GM23338 (cell line): ENCODE measurements around the gene KIF20B. TPM values are rescaled to one million over a fixed set of nuclear protein-coding genes. Genes with fewer than 3 reads are reported as not detected.
A peak's percentile ranks its signal among the peaks of the same experiment; 100 is the strongest.

ENCODE experiments used
- ATAC-seq: fragments of 200-7000 bp; cut with Tn5 transposase; 3 replicates; pipeline ENCODE4 v1.9.1; 2020
- DNase-seq: peaks from one replicate; pipeline ENCODE4 v3.0.0-alpha.2; 2015; ENCODE audit warnings: low spot score
- H2AFZ ChIP-seq: fragments of 200-600 bp; sonication (generic); 2 replicates; pipeline ENCODE4 v1.8.0; 2016; ENCODE audit warnings: antibody characterized with exemption, mild to moderate bottlenecking, moderate library complexity
- H3F3A ChIP-seq: fragments of 200-600 bp; sonication (generic); replicated peaks from 2 replicates; pipeline ENCODE4 v1.8.0; 2017; ENCODE audit warnings: antibody characterized with exemption, mixed run types, low read depth
- H3K27ac ChIP-seq: fragments of 200-600 bp; sonication (generic); 2 replicates; pipeline ENCODE4 v1.6.1; 2016; ENCODE audit warnings: low read depth
- H3K27me3 ChIP-seq: fragments of 200-600 bp; sonication (generic); 2 replicates; pipeline ENCODE4 v1.8.0; 2016; ENCODE audit warnings: mild to moderate bottlenecking, mixed run types, moderate library complexity; ENCODE audit not compliant: insufficient read depth
- H3K36me3 ChIP-seq: fragments of 200-600 bp; sonication (generic); 2 replicates; pipeline ENCODE4 v1.8.0; 2016; ENCODE audit warnings: mild to moderate bottlenecking; ENCODE audit not compliant: insufficient read depth
- H3K4me1 ChIP-seq: fragments of 200-600 bp; sonication (generic); 2 replicates; pipeline ENCODE4 v1.8.0; 2016; ENCODE audit warnings: mild to moderate bottlenecking, moderate library complexity; ENCODE audit not compliant: insufficient read depth
- H3K4me2 ChIP-seq: fragments of 200-600 bp; sonication (generic); 2 replicates; pipeline ENCODE4 v1.7.1; 2017; ENCODE audit warnings: mixed run types
- H3K4me3 ChIP-seq: fragments of 200-600 bp; sonication (generic); 2 replicates; pipeline ENCODE4 v1.6.1; 2016; ENCODE audit warnings: mixed run types
- H3K79me2 ChIP-seq: fragments of 200-600 bp; sonication (generic); replicated peaks from 2 replicates; pipeline ENCODE4 v1.8.0; 2017; ENCODE audit warnings: mild to moderate bottlenecking; ENCODE audit not compliant: insufficient read depth
- H3K9me2 ChIP-seq: fragments of 200-600 bp; sonication (generic); 2 replicates; pipeline ENCODE4 v1.8.0; 2017; ENCODE audit not compliant: insufficient read depth
- H4K20me1 ChIP-seq: fragments of 200-600 bp; sonication (generic); replicated peaks from 2 replicates; pipeline ENCODE4 v1.8.0; 2017; ENCODE audit warnings: mild to moderate bottlenecking; ENCODE audit not compliant: insufficient read depth
- H3K27ac Mint-ChIP-seq: 2 replicates; pipeline ENCODE4 v1.8.0; 2020; ENCODE audit warnings: inconsistent platforms, mild to moderate bottlenecking, moderate library complexity, mixed read lengths
- H3K27me3 Mint-ChIP-seq: 3 replicates; pipeline ENCODE4 v1.8.0; 2022; ENCODE audit warnings: low read depth, mild to moderate bottlenecking, moderate library complexity, mixed read lengths, inconsistent platforms; ENCODE audit not compliant: insufficient read depth, poor library complexity
- H3K36me3 Mint-ChIP-seq: 3 replicates; pipeline ENCODE4 v1.8.0; 2021; ENCODE audit warnings: low read depth, mild to moderate bottlenecking, inconsistent platforms, moderate library complexity, mixed read lengths
- H3K4me1 Mint-ChIP-seq: 3 replicates; pipeline ENCODE4 v1.8.0; 2020; ENCODE audit warnings: mild to moderate bottlenecking, inconsistent platforms, mixed read lengths
- H3K4me3 Mint-ChIP-seq: 3 replicates; pipeline ENCODE4 v1.8.0; 2021; ENCODE audit warnings: moderate library complexity, mild to moderate bottlenecking, inconsistent platforms, mixed read lengths
- H3K9me3 Mint-ChIP-seq: 3 replicates; pipeline ENCODE4 v1.8.0; 2020; ENCODE audit warnings: moderate library complexity, mild to moderate bottlenecking, inconsistent platforms, mixed read lengths
- CREB1 ChIP-seq: fragments of 250-450 bp; sonication (Bioruptor Pico); IDR thresholded peaks from 2 replicates; pipeline ENCODE4 v1.5.0; 2020; ENCODE audit warnings: low read depth, mild to moderate bottlenecking, moderate library complexity
- ETS1 ChIP-seq: IDR thresholded peaks from 2 replicates; pipeline ENCODE4 v1.6.1; 2016; ENCODE audit warnings: antibody characterized with exemption
- EZH2 ChIP-seq: fragments of 200-600 bp; sonication (generic); IDR thresholded peaks from one replicate; pipeline ENCODE4 v1.8.0; 2017; ENCODE audit warnings: antibody characterized with exemption, mild to moderate bottlenecking, low read depth; ENCODE audit not compliant: unreplicated experiment
- EZH2phosphoT487 ChIP-seq: fragments of 200-600 bp; sonication (generic); IDR thresholded peaks from one replicate; pipeline ENCODE4 v1.8.1; 2018; ENCODE audit warnings: antibody characterized with exemption; ENCODE audit not compliant: unreplicated experiment
- JUNB ChIP-seq: IDR thresholded peaks from one replicate; pipeline ENCODE4 v1.6.1; 2016; ENCODE audit warnings: antibody characterized with exemption; ENCODE audit not compliant: unreplicated experiment
- POLR2AphosphoS5 ChIP-seq: IDR thresholded peaks from 2 replicates; pipeline ENCODE4 v1.6.1; 2016; ENCODE audit warnings: antibody characterized with exemption, low read depth
- REST ChIP-seq: IDR thresholded peaks from one replicate; pipeline ENCODE4 v1.6.1; 2018; ENCODE audit warnings: antibody characterized with exemption; ENCODE audit not compliant: unreplicated experiment
- ZNF114 ChIP-seq: fragments of 250-450 bp; sonication (Bioruptor Pico); IDR thresholded peaks from 2 replicates; pipeline ENCODE4 v1.5.0; 2020; ENCODE audit warnings: mild to moderate bottlenecking, moderate library complexity
- ZNF331 ChIP-seq: fragments of 250-450 bp; sonication (Bioruptor Pico); IDR thresholded peaks from 2 replicates; pipeline ENCODE4 v1.5.0; 2020; ENCODE audit warnings: low read depth, mild to moderate bottlenecking, moderate library complexity
- polyA plus RNA-seq: library from polyadenylated mRNA; unstranded; fragments of >200 nt; fragmentation: Nextera tagmentation; extraction: Ambion mirVana; gene quantifications from 2 replicates; pipeline ENCODE4 v1.2.1, GENCODE V29; 2016
- total RNA-seq: library from RNA; depleted of rRNA; stranded (reverse); fragments of >200 nt; shearing (Covaris generic); gene quantifications from 2 replicates; pipeline ENCODE4 v1.2.3, GENCODE V29; 2014

KIF20B gene
- total and polyA plus RNA-seq, 2 experiments from 2014 or later, result 42.7 to 111 TPM

GRCh38 chr10:89699581-89700064 lies 1.8 kb upstream of the KIF20B start:
- ATAC-seq (no peak), DNase-seq (no peak)
- no peak overlapping the region for H3K4me3 ChIP-seq
- H3K36me3 Mint-ChIP-seq, result peaks cover 3% of the 10 kb centered on the region; the same call in 1 of the 3 replicates
- no peak overlapping the region for H2AFZ ChIP-seq
- peaks cover 17% of the 10 kb centered on the region; the same call in 1 of the 2 replicates for H3K4me1 ChIP-seq
- H3K4me1 Mint-ChIP-seq, result peaks cover 29% of the 10 kb centered on the region
- peak overlapping the region; percentile 3; the same call in 1 of the 2 replicates for H3K27ac Mint-ChIP-seq
- H3K27ac ChIP-seq, result no peak overlapping the region
- no peak overlapping the region for H3K4me2 ChIP-seq
- no peaks in the 10 kb centered on the region for H3F3A ChIP-seq
- H3K36me3 ChIP-seq, result no peaks in the 10 kb centered on the region
- peaks cover 12% of the 10 kb centered on the region for H3K27me3 Mint-ChIP-seq
- peaks cover 3% of the 10 kb centered on the region; the same call in 1 of the 2 replicates for H4K20me1 ChIP-seq
- no peak for TF ChIP-seq POLR2AphosphoS5
- no peak for TF ChIP-seq CREB1 (CRISPR knock-in tag)
- TF ChIP-seq EZH2, result no peak
- TF ChIP-seq EZH2phosphoT487, result no peak
- TF ChIP-seq ETS1, result no peak
- TF ChIP-seq ZNF331 (CRISPR knock-in tag), result no peak
- H3K9me2 ChIP-seq, result no peaks in the 10 kb centered on the region
- no peaks in the 10 kb centered on the region for H3K27me3 ChIP-seq
- peak overlapping the region; percentile 48 for H3K4me3 Mint-ChIP-seq
- H3K79me2 ChIP-seq, result peaks cover 31% of the 10 kb centered on the region
- peaks cover 3% of the 10 kb centered on the region; the same call in 2 of the 3 replicates for H3K9me3 Mint-ChIP-seq

- peak overlapping the region; percentile 70 for H3K27ac ChIP-seq
- Mint-ChIP-seq H3K27me3 (peaks cover 12% of the 10 kb centered on the region), H3K4me1 (peaks cover 27% of the 10 kb centered on the region), H3K27ac (peak overlapping the region; percentile 100), H3K9me3 (peaks cover 3% of the 10 kb centered on the region; the same call in 2 of the 3 replicates), H3K4me3 (peak overlapping the region; percentile 100), H3K36me3 (no peaks in the 10 kb centered on the region; the same call in 2 of the 3 replicates)
- peak overlapping the region; percentile 77 for H3K4me2 ChIP-seq
- no peaks in the 10 kb centered on the region for H3K27me3 ChIP-seq
- no peak for TF ChIP-seq ZNF331 (CRISPR knock-in tag)
- peak overlapping the region; percentile 2; the same call in 1 of the 2 replicates for H2AFZ ChIP-seq
- H4K20me1 ChIP-seq, result peaks cover 10% of the 10 kb centered on the region
- peak overlapping the region; percentile 75 for H3K4me3 ChIP-seq
- H3K9me2 ChIP-seq, result no peaks in the 10 kb centered on the region
- peaks cover 43% of the 10 kb centered on the region for H3K79me2 ChIP-seq
- ATAC-seq (peak; percentile 49; the same call in 2 of the 3 replicates), DNase-seq (no peak)
- peaks cover 16% of the 10 kb centered on the region for H3K4me1 ChIP-seq
- no peaks in the 10 kb centered on the region for H3K36me3 ChIP-seq
- no peaks in the 10 kb centered on the region for H3F3A ChIP-seq
Measured at GRCh38 chr10:89700923-89701241, 508 bp upstream of the KIF20B start.

- no peaks in the 10 kb centered on the region; the same call in 2 of the 3 replicates for H3K36me3 Mint-ChIP-seq
- H3K4me1 Mint-ChIP-seq, result peaks cover 30% of the 10 kb centered on the region
- Histone ChIP-seq H3K4me2 (peak overlapping the region; percentile 84), H3K4me3 (peak overlapping the region; percentile 75), H3K27me3 (no peaks in the 10 kb centered on the region), H4K20me1 (peaks cover 20% of the 10 kb centered on the region), H3K79me2 (peaks cover 55% of the 10 kb centered on the region), H2AFZ (no peak overlapping the region), H3F3A (no peaks in the 10 kb centered on the region), H3K27ac (peak overlapping the region; percentile 74; the same call in 1 of the 2 replicates), H3K4me1 (peaks cover 13% of the 10 kb centered on the region), H3K36me3 (no peaks in the 10 kb centered on the region), H3K9me2 (no peaks in the 10 kb centered on the region)
- H3K9me3 Mint-ChIP-seq, result peaks cover 3% of the 10 kb centered on the region; the same call in 2 of the 3 replicates
- peak; percentile 6 for DNase-seq
- peak; percentile 6; the same call in 2 of the 3 replicates for ATAC-seq
- H3K27me3 Mint-ChIP-seq, result peaks cover 12% of the 10 kb centered on the region
- H3K4me3 Mint-ChIP-seq, result peak overlapping the region; percentile 100
- H3K27ac Mint-ChIP-seq, result peak overlapping the region; percentile 100
- no peak for TF ChIP-seq ZNF331 (CRISPR knock-in tag)
- TF ChIP-seq POLR2AphosphoS5, result no peak
- no peak for TF ChIP-seq ZNF114 (CRISPR knock-in tag)
- no peak for TF ChIP-seq JUNB
- no peak for TF ChIP-seq REST
- TF ChIP-seq CREB1 (CRISPR knock-in tag), result no peak
Measured at GRCh38 chr10:89702121-89702480, 711 bp downstream of the KIF20B start.
